Limb (tissue), 2 donors: ENCODE measurements around the gene SEPTIN11.
"Not testable (repeated sequence)": the region's sequence is repeated elsewhere in the genome, so short reads cannot be mapped to it uniquely, and the experiment has no call there.

Experiments used
- DNase-seq, 2 donors: peaks; one replicate each; pipeline ENCODE4 v3.0.0-alpha.2; 2016; ENCODE audit errors: extremely low spot score in 2 of 2

SEPTIN11 gene

GRCh38 chr4:76952071-76952470 lies 2.5 kb downstream of the SEPTIN11 start:
- DNase-seq = no peak

- no peak for DNase-seq
Measured at GRCh38 chr4:76952656-76953582, 3.4 kb downstream of the SEPTIN11 start.

- no peak for DNase-seq
Measured at GRCh38 chr4:76953956-76954355, 4.4 kb downstream of the SEPTIN11 start.

GRCh38 chr4:76954489-76954888 lies 4.9 kb downstream of the SEPTIN11 start:
- no peak for DNase-seq

- DNase-seq = no peak
Measured at GRCh38 chr4:76955182-76955581, 5.6 kb downstream of the SEPTIN11 start.

- no peak for DNase-seq
Measured at GRCh38 chr4:76957004-76957738, 7.6 kb downstream of the SEPTIN11 start.

GRCh38 chr4:76958891-76959290 lies 9.3 kb downstream of the SEPTIN11 start:
- no peak for DNase-seq

GRCh38 chr4:76960014-76960413 lies 10.5 kb downstream of the SEPTIN11 start:
- no peak for DNase-seq

GRCh38 chr4:76962406-76963130 lies 13.0 kb downstream of the SEPTIN11 start:
- no peak for DNase-seq

- no peak for DNase-seq
Measured at GRCh38 chr4:76963131-76963750, 13.7 kb downstream of the SEPTIN11 start.

- DNase-seq = not testable (repeated sequence)
Measured at GRCh38 chr4:76963927-76964326, 14.4 kb downstream of the SEPTIN11 start.

GRCh38 chr4:76964769-76965168 lies 15.2 kb downstream of the SEPTIN11 start:
- no peak for DNase-seq

GRCh38 chr4:76965866-76966579 lies 16.5 kb downstream of the SEPTIN11 start:
- no peak for DNase-seq

- no peak for DNase-seq
Measured at GRCh38 chr4:76968937-76969336, 19.4 kb downstream of the SEPTIN11 start.

- DNase-seq = no peak
Measured at GRCh38 chr4:76969495-76969894, 19.9 kb downstream of the SEPTIN11 start.

GRCh38 chr4:76969941-76970529 lies 20.5 kb downstream of the SEPTIN11 start:
- no peak for DNase-seq

- DNase-seq = no peak
Measured at GRCh38 chr4:76972306-76972705, 22.8 kb downstream of the SEPTIN11 start.

- no peak for DNase-seq
Measured at GRCh38 chr4:76974150-76974549, 24.6 kb downstream of the SEPTIN11 start.

GRCh38 chr4:76977113-76977512 lies 27.6 kb downstream of the SEPTIN11 start:
- no peak for DNase-seq

- DNase-seq = no peak
Measured at GRCh38 chr4:76977736-76978350, 28.3 kb downstream of the SEPTIN11 start.
